HCT116 (cell line): Measurements from ENCODE around the gene RNASEH2C.

ENCODE experiments used
- EGR1 ChIP-seq: IDR thresholded peaks from 2 replicates; pipeline ENCODE4 v1.6.1; 2012; ENCODE audit warnings: low read depth
- EZH2 ChIP-seq: fragments of 200-600 bp; sonication (generic); IDR thresholded peaks from 2 replicates; pipeline ENCODE4 v1.6.1; 2017; ENCODE audit warnings: antibody characterized with exemption, mixed run types
- EZH2phosphoT487 ChIP-seq: fragments of 200-600 bp; IDR thresholded peaks from 2 replicates; pipeline ENCODE4 v1.6.1; 2018; ENCODE audit warnings: antibody characterized with exemption, borderline replicate concordance
- POLR2AphosphoS5 ChIP-seq: IDR thresholded peaks from 2 replicates; pipeline ENCODE4 v1.6.1; 2011; ENCODE audit warnings: mild to moderate bottlenecking, low read depth, low read length, moderate library complexity
- YY1 ChIP-seq: IDR thresholded peaks from 2 replicates; pipeline ENCODE4 v1.6.1; 2011; ENCODE audit warnings: low read length, low read depth, moderate library complexity, mild to moderate bottlenecking; ENCODE audit not compliant: insufficient replicate concordance; ENCODE audit errors: extremely low read depth
- ZNF274 ChIP-seq: fragments of 200-500 bp; sonication (Bioruptor generic); IDR thresholded peaks from 2 replicates; pipeline ENCODE4 v1.6.1; 2014; ENCODE audit warnings: mild to moderate bottlenecking, low read depth, low read length, inconsistent platforms
- TF ChIP-seq, protein P1 (sequence below), 3 experiments: fragments of 200-600 bp in 1 of 3; sonication (generic) in 1 of 3; IDR thresholded peaks in 2 of 3; conservative IDR thresholded peaks in 1 of 3; 2 replicates each; pipeline ENCODE4 v1.5.1; 2012 to 2017; ENCODE audit warnings: low read depth in 2 of 3, low read length in 2 of 3, antibody characterized with exemption in 1 of 3, borderline replicate concordance in 1 of 3, control low read depth in 1 of 3, mild to moderate bottlenecking in 1 of 3, mixed read lengths in 1 of 3, mixed run types in 1 of 3, moderate library complexity in 1 of 3; ENCODE audit not compliant: insufficient read depth in 1 of 3
- TF ChIP-seq, protein P2 (sequence below): IDR thresholded peaks from 2 replicates; pipeline ENCODE4 v1.6.1; 2012; ENCODE audit warnings: low read depth

DNA sequence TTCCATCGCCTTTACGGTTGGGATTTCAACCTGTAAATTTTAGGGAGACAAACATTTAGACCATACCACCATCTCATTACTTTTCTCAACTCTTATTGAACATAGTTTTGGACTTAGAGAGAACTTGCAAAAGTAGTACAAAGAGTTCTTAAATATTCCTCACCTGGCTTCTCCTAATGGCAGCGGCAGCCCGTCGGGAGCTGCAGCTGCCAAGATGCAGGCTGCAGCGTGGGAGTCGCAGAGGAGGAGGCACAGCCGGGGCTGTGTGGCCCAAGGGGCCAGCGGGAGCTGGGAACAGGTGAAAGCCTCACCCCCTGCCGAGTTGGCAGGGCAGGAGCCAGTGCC, 23.1 kb upstream of the RNASEH2C start:
- TF ChIP-seq ZNF274: no peak
- TF ChIP-seq, protein P1, sequence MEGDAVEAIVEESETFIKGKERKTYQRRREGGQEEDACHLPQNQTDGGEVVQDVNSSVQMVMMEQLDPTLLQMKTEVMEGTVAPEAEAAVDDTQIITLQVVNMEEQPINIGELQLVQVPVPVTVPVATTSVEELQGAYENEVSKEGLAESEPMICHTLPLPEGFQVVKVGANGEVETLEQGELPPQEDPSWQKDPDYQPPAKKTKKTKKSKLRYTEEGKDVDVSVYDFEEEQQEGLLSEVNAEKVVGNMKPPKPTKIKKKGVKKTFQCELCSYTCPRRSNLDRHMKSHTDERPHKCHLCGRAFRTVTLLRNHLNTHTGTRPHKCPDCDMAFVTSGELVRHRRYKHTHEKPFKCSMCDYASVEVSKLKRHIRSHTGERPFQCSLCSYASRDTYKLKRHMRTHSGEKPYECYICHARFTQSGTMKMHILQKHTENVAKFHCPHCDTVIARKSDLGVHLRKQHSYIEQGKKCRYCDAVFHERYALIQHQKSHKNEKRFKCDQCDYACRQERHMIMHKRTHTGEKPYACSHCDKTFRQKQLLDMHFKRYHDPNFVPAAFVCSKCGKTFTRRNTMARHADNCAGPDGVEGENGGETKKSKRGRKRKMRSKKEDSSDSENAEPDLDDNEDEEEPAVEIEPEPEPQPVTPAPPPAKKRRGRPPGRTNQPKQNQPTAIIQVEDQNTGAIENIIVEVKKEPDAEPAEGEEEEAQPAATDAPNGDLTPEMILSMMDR (IDR thresholded peaks at IDR 0.05 in 2 of 3, conservative IDR thresholded peaks at IDR 0.05 in 1 of 3; ENCODE audit: borderline replicate concordance in 1 of 3, insufficient read depth in 1 of 3, low read depth in 2 of 3, low read length in 2 of 3): no peak
- TF ChIP-seq, protein P2, sequence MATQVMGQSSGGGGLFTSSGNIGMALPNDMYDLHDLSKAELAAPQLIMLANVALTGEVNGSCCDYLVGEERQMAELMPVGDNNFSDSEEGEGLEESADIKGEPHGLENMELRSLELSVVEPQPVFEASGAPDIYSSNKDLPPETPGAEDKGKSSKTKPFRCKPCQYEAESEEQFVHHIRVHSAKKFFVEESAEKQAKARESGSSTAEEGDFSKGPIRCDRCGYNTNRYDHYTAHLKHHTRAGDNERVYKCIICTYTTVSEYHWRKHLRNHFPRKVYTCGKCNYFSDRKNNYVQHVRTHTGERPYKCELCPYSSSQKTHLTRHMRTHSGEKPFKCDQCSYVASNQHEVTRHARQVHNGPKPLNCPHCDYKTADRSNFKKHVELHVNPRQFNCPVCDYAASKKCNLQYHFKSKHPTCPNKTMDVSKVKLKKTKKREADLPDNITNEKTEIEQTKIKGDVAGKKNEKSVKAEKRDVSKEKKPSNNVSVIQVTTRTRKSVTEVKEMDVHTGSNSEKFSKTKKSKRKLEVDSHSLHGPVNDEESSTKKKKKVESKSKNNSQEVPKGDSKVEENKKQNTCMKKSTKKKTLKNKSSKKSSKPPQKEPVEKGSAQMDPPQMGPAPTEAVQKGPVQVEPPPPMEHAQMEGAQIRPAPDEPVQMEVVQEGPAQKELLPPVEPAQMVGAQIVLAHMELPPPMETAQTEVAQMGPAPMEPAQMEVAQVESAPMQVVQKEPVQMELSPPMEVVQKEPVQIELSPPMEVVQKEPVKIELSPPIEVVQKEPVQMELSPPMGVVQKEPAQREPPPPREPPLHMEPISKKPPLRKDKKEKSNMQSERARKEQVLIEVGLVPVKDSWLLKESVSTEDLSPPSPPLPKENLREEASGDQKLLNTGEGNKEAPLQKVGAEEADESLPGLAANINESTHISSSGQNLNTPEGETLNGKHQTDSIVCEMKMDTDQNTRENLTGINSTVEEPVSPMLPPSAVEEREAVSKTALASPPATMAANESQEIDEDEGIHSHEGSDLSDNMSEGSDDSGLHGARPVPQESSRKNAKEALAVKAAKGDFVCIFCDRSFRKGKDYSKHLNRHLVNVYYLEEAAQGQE: no peak
- no peak for TF ChIP-seq EZH2phosphoT487
- no peak for TF ChIP-seq POLR2AphosphoS5
- TF ChIP-seq EZH2: no peak
- TF ChIP-seq EGR1: no peak
- no peak for TF ChIP-seq YY1
